ENCODE measurements around the gene MPC2.
"Not testable (repeated sequence)": the region's sequence is repeated elsewhere in the genome, so short reads cannot be mapped to it uniquely, and the experiment has no call there.

Gene MPC2

GRCh38 chr1:167935216-167936067, 1.4 kb downstream of the MPC2 start:
- H3K27me3 ChIP-seq = no peaks in the 10 kb centered on the region

GRCh38 chr1:167934426-167935215, 2.3 kb downstream of the MPC2 start:
- Histone ChIP-seq H3K27me3 (no peaks in the 10 kb centered on the region), H3K9ac (peak overlapping the region; percentile 91), H3K4me2 (peak overlapping the region; percentile 84), H3K36me3 (no peaks in the 10 kb centered on the region), H3K27ac (peak overlapping the region; percentile 95), H3K4me1 (peaks cover 37% of the 10 kb centered on the region), H4K20me1 (peaks cover 21% of the 10 kb centered on the region), H3K4me3 (peak overlapping the region; percentile 89), H3K9me3 (no peaks in the 10 kb centered on the region)
- TF ChIP-seq Cebpa-rat (IDR thresholded peaks at IDR 0.05) = no peak

More at GRCh38 chr1:167935216-167936067, 1.4 kb downstream of the MPC2 start:
- Histone ChIP-seq H3K9ac (peak overlapping the region; percentile 91), H3K4me2 (peak overlapping the region; percentile 84), H4K20me1 (peaks cover 21% of the 10 kb centered on the region), H3K4me3 (peak overlapping the region; percentile 89), H3K9me3 (no peaks in the 10 kb centered on the region), H3K4me1 (peaks cover 37% of the 10 kb centered on the region), H3K27ac (peak overlapping the region; percentile 95), H3K36me3 (no peaks in the 10 kb centered on the region)
- no peak for TF ChIP-seq Cebpa-rat (IDR thresholded peaks at IDR 0.05)

- Histone ChIP-seq H3K27me3 (no peaks in the 10 kb centered on the region), H3K4me3 (no peak overlapping the region), H3K27ac (0 out of 2 replicates have a peak overlapping the region, but pooled peaks have one; percentile 95), H4K20me1 (peaks cover 12% of the 10 kb centered on the region; the same call in 1 of the 2 replicates), H3K36me3 (no peaks in the 10 kb centered on the region), H3K9me3 (no peaks in the 10 kb centered on the region), H3K4me2 (peak overlapping the region; percentile 84), H3K9ac (0 out of 2 replicates have a peak overlapping the region, but pooled peaks have one; percentile 2), H3K4me1 (peaks cover 33% of the 10 kb centered on the region)
- TF ChIP-seq Cebpa-rat (IDR thresholded peaks at IDR 0.05) = no peak
Observed at GRCh38 chr1:167933788-167934187, 3.1 kb downstream of the MPC2 start.

GRCh38 chr1:167929725-167930124, 7.1 kb downstream of the MPC2 start:
- Histone ChIP-seq H3K4me3 (no peak overlapping the region), H3K4me1 (peaks cover 23% of the 10 kb centered on the region), H3K9ac (no peak overlapping the region), H3K27ac (no peak overlapping the region), H3K9me3 (no peaks in the 10 kb centered on the region), H3K4me2 (no peak overlapping the region), H4K20me1 (0 out of 2 replicates have a peak, but pooled peaks cover 4% of the 10 kb centered on the region), H3K27me3 (no peaks in the 10 kb centered on the region), H3K36me3 (no peaks in the 10 kb centered on the region)
- TF ChIP-seq Cebpa-rat (IDR thresholded peaks at IDR 0.05) = no peak

- not testable (repeated sequence) for H3K4me2 ChIP-seq, H3K9me3 ChIP-seq, H3K27ac ChIP-seq, H3K9ac ChIP-seq, H3K4me3 ChIP-seq, H4K20me1 ChIP-seq, H3K36me3 ChIP-seq, H3K27me3 ChIP-seq
- peaks cover 14% of the 10 kb centered on the region for H3K4me1 ChIP-seq
Observed at GRCh38 chr1:167928919-167929318, 8.0 kb downstream of the MPC2 start.

- H3K4me1 ChIP-seq = peaks cover 10% of the 10 kb centered on the region; the same call in 1 of the 2 replicates
- no peaks in the 10 kb centered on the region for H3K36me3 ChIP-seq
- H3K9me3 ChIP-seq = no peaks in the 10 kb centered on the region
- no peak overlapping the region for H3K4me3 ChIP-seq
- no peak for TF ChIP-seq Cebpa-rat (IDR thresholded peaks at IDR 0.05)
- no peaks in the 10 kb centered on the region for H3K27me3 ChIP-seq
- no peak overlapping the region for H3K27ac ChIP-seq
- no peak overlapping the region for H3K4me2 ChIP-seq
- H3K9ac ChIP-seq = no peak overlapping the region
- 0 out of 2 replicates have a peak, but pooled peaks cover 4% of the 10 kb centered on the region for H4K20me1 ChIP-seq
Observed at GRCh38 chr1:167928457-167928852, 8.4 kb downstream of the MPC2 start.

GRCh38 chr1:167927046-167927754, 9.7 kb downstream of the MPC2 start:
- Histone ChIP-seq H3K4me3 (no peak overlapping the region), H3K27ac (no peak overlapping the region), H3K36me3 (no peaks in the 10 kb centered on the region), H4K20me1 (0 out of 2 replicates have a peak, but pooled peaks cover 4% of the 10 kb centered on the region), H3K9me3 (no peaks in the 10 kb centered on the region), H3K27me3 (no peaks in the 10 kb centered on the region), H3K4me1 (0 out of 2 replicates have a peak, but pooled peaks cover 6% of the 10 kb centered on the region), H3K4me2 (no peak overlapping the region), H3K9ac (no peak overlapping the region)
- no peak for TF ChIP-seq Cebpa-rat (IDR thresholded peaks at IDR 0.05)

- no peak overlapping the region for H3K4me2 ChIP-seq
- TF ChIP-seq Cebpa-rat (IDR thresholded peaks at IDR 0.05) = no peak
- H3K9ac ChIP-seq = no peak overlapping the region
- 0 out of 2 replicates have a peak, but pooled peaks cover 6% of the 10 kb centered on the region for H3K4me1 ChIP-seq
- H3K36me3 ChIP-seq = no peaks in the 10 kb centered on the region
- H3K27ac ChIP-seq = no peak overlapping the region
- H3K4me3 ChIP-seq = no peak overlapping the region
- 0 out of 2 replicates have a peak, but pooled peaks cover 4% of the 10 kb centered on the region for H4K20me1 ChIP-seq
- no peaks in the 10 kb centered on the region for H3K27me3 ChIP-seq
- no peaks in the 10 kb centered on the region for H3K9me3 ChIP-seq
Observed at GRCh38 chr1:167926486-167926997, 10.3 kb downstream of the MPC2 start.

- H4K20me1 ChIP-seq = no peaks in the 10 kb centered on the region
- H3K9me3 ChIP-seq = no peaks in the 10 kb centered on the region
- no peak overlapping the region for H3K27ac ChIP-seq
- H3K4me3 ChIP-seq = no peak overlapping the region
- H3K9ac ChIP-seq = no peak overlapping the region
- 0 out of 2 replicates have a peak, but pooled peaks cover 6% of the 10 kb centered on the region for H3K4me1 ChIP-seq
- no peak for TF ChIP-seq Cebpa-rat (IDR thresholded peaks at IDR 0.05)
- H3K4me2 ChIP-seq = no peak overlapping the region
- H3K27me3 ChIP-seq = no peaks in the 10 kb centered on the region
- no peaks in the 10 kb centered on the region for H3K36me3 ChIP-seq
Observed at GRCh38 chr1:167924543-167925231, 12.2 kb downstream of the MPC2 start.

Measured in BLaER1 (cell line).